SK-N-SH (cell line): ENCODE data around the gene CCDC167. TPM values are rescaled to one million over a fixed set of nuclear protein-coding genes. Genes with fewer than 3 reads are reported as not detected.

Experiments used
- CTCF ChIA-PET: fragments of 300-600, 350-600 bp; formaldehyde crosslinking; extraction: SDS; loops from one replicate; lab custom pipeline; 2021; lab: Yijun Ruan, JAX
- POLR2A ChIA-PET: fragments of 350-600 bp; sonication (Branson Sonifier 250); formaldehyde crosslinking; extraction: SDS; loops from one replicate; lab custom pipeline; 2020; ENCODE audit warnings: antibody characterized with exemption, inconsistent platforms; lab: Yijun Ruan, JAX
- DNase-seq: peaks from one replicate; pipeline ENCODE4 v3.0.0; 2012
- H2AFZ ChIP-seq: fragments of 200-600 bp; sonication (generic); 2 replicates; pipeline ENCODE4 v1.8.1; 2016; ENCODE audit warnings: antibody characterized with exemption, mild to moderate bottlenecking, low read depth
- H3F3A ChIP-seq: fragments of 200-600 bp; sonication (generic); replicated peaks from 2 replicates; pipeline ENCODE3; 2016; ENCODE audit warnings: antibody characterized with exemption, mild to moderate bottlenecking; ENCODE audit not compliant: insufficient read depth
- H3K27ac ChIP-seq, 2 experiments: fragments of 200-500 bp in 1 of 2; fragments of 200-600 bp in 1 of 2; sonication (Bioruptor generic) in 1 of 2; sonication (generic), shearing (Covaris generic) in 1 of 2; 2 replicates each; pipeline versions ENCODE4 v1.5.1 to v1.6.1; 2014 to 2016; ENCODE audit warnings: low read depth in 2 of 2, inconsistent platforms in 1 of 2, low read length in 1 of 2, mild to moderate bottlenecking in 1 of 2, mixed read lengths in 1 of 2
- H3K27me3 ChIP-seq: fragments of 200-600 bp; sonication (generic), shearing (Covaris generic); 2 replicates; pipeline ENCODE4 v1.6.1; 2016; ENCODE audit warnings: mixed run types; ENCODE audit not compliant: insufficient read depth
- H3K36me3 ChIP-seq, 2 experiments: fragments of 200-500 bp in 1 of 2; fragments of 200-600 bp in 1 of 2; sonication (Bioruptor generic) in 1 of 2; sonication (generic) in 1 of 2; replicated peaks in 1 of 2; 2 replicates each; pipeline versions ENCODE3 to v1.5.1; 2014 to 2016; ENCODE audit warnings: low read length in 1 of 2, mild to moderate bottlenecking in 1 of 2; ENCODE audit not compliant: insufficient read depth in 2 of 2, control insufficient read depth in 1 of 2
- H3K4me1 ChIP-seq, 2 experiments: fragments of 200-500 bp in 1 of 2; fragments of 200-600 bp in 1 of 2; sonication (Bioruptor generic) in 1 of 2; sonication (generic), shearing (Covaris generic) in 1 of 2; 2 replicates each; pipeline versions ENCODE4 v1.5.1 to v1.6.1; 2014 to 2016; ENCODE audit warnings: low read depth in 1 of 2, low read length in 1 of 2, mixed run types in 1 of 2; ENCODE audit not compliant: insufficient read depth in 2 of 2, control insufficient read depth in 1 of 2
- H3K4me2 ChIP-seq: fragments of 200-600 bp; sonication (generic), shearing (Covaris generic); 2 replicates; pipeline ENCODE4 v1.6.1; 2017; ENCODE audit warnings: mixed run types
- H3K4me3 ChIP-seq, 2 experiments: fragments of 200-500 bp in 1 of 2; fragments of 200-600 bp in 1 of 2; sonication (Bioruptor generic) in 1 of 2; sonication (generic), shearing (Covaris generic) in 1 of 2; 2 replicates each; pipeline versions ENCODE4 v1.5.1 to v1.8.1; 2014 to 2016; ENCODE audit warnings: low read depth in 2 of 2, inconsistent platforms in 1 of 2, low read length in 1 of 2, mild to moderate bottlenecking in 1 of 2, mixed read lengths in 1 of 2, moderate library complexity in 1 of 2
- H3K79me2 ChIP-seq: fragments of 200-600 bp; sonication (generic); 2 replicates; pipeline ENCODE4 v1.8.1; 2017; ENCODE audit warnings: mild to moderate bottlenecking; ENCODE audit not compliant: insufficient read depth
- H3K9ac ChIP-seq: fragments of 200-600 bp; sonication (generic); 2 replicates; pipeline ENCODE4 v1.6.1; 2017; ENCODE audit warnings: mixed run types
- H3K9me2 ChIP-seq: fragments of 200-600 bp; sonication (generic); 2 replicates; pipeline ENCODE4 v1.6.1; 2017; ENCODE audit warnings: mixed run types
- H3K9me3 ChIP-seq: fragments of 200-600 bp; sonication (generic); 2 replicates; pipeline ENCODE4 v1.6.1; 2017; ENCODE audit warnings: mixed run types, mild to moderate bottlenecking, moderate library complexity
- H4K20me1 ChIP-seq: fragments of 200-600 bp; sonication (generic); 2 replicates; pipeline ENCODE4 v1.6.1; 2017; ENCODE audit warnings: mild to moderate bottlenecking, mixed run types; ENCODE audit not compliant: insufficient read depth
- CHD2 ChIP-seq: fragments of 150-350 bp; IDR thresholded peaks from 2 replicates; pipeline ENCODE4 v1.6.1; 2018; ENCODE audit warnings: low read length; ENCODE audit not compliant: partially characterized antibody
- EP300 ChIP-seq, 2 experiments: IDR thresholded peaks; 2 replicates each; pipeline versions ENCODE4 v1.4.0 to v1.6.1; 2012; ENCODE audit warnings: borderline replicate concordance in 1 of 2, low read depth in 1 of 2, low read length in 1 of 2
- EZH2phosphoT487 ChIP-seq: fragments of 200-600 bp; sonication (generic); IDR thresholded peaks from 2 replicates; pipeline ENCODE4 v1.6.1; 2017; ENCODE audit warnings: low read depth, mixed run types, mild to moderate bottlenecking, antibody characterized with exemption, moderate library complexity, borderline replicate concordance
- FOXM1 ChIP-seq: IDR thresholded peaks from 2 replicates; pipeline ENCODE4 v1.4.0; 2012; ENCODE audit warnings: low read depth, mild to moderate bottlenecking
- GABPA ChIP-seq: IDR thresholded peaks from 2 replicates; pipeline ENCODE4 v1.4.0; 2012; ENCODE audit warnings: low read depth, mild to moderate bottlenecking
- JUND ChIP-seq: IDR thresholded peaks from 2 replicates; pipeline ENCODE4 v1.4.0; 2012
- MAX ChIP-seq: IDR thresholded peaks from 2 replicates; pipeline ENCODE4 v1.4.0; 2012; ENCODE audit warnings: low read depth
- MEF2A ChIP-seq: IDR thresholded peaks from 2 replicates; pipeline ENCODE4 v1.4.0; 2012; ENCODE audit warnings: low read depth, borderline replicate concordance
- MXI1 ChIP-seq: IDR thresholded peaks from 2 replicates; pipeline ENCODE4 v1.6.1; 2012; ENCODE audit warnings: mild to moderate bottlenecking, low read depth, low read length, improper control_type of control experiment
- NFIC ChIP-seq: IDR thresholded peaks from 2 replicates; pipeline ENCODE4 v1.4.0; 2012; ENCODE audit warnings: borderline replicate concordance
- POLR2AphosphoS5 ChIP-seq: IDR thresholded peaks from 2 replicates; pipeline ENCODE4 v1.6.1; 2012; ENCODE audit warnings: low read depth, low read length
- RCOR1 ChIP-seq: fragments of 150-350 bp; IDR thresholded peaks from 2 replicates; pipeline ENCODE4 v1.6.1; 2017; ENCODE audit warnings: antibody characterized with exemption, low read length
- RFX5 ChIP-seq: IDR thresholded peaks from 2 replicates; pipeline ENCODE4 v1.6.1; 2012; ENCODE audit warnings: mild to moderate bottlenecking, improper control_type of control experiment, low read length
- SIN3A ChIP-seq: IDR thresholded peaks from 2 replicates; pipeline ENCODE4 v1.6.1; 2012; ENCODE audit warnings: low read depth, mild to moderate bottlenecking, low read length, moderate library complexity, borderline replicate concordance
- SMC3 ChIP-seq: IDR thresholded peaks from 2 replicates; pipeline ENCODE4 v1.6.1; 2012; ENCODE audit warnings: low read depth, low read length, improper control_type of control experiment
- TCF12 ChIP-seq: IDR thresholded peaks from 2 replicates; pipeline ENCODE4 v1.4.0; 2012
- TEAD4 ChIP-seq: IDR thresholded peaks from 2 replicates; pipeline ENCODE4 v1.4.0; 2012; ENCODE audit warnings: mild to moderate bottlenecking, borderline replicate concordance; ENCODE audit not compliant: insufficient read depth
- YY1 ChIP-seq: IDR thresholded peaks from 2 replicates; pipeline ENCODE4 v1.4.0; 2012; ENCODE audit warnings: low read depth, mild to moderate bottlenecking
- WGBS: methylation state at CpG from one replicate; pipeline ENCODE4 v1.1.6; 2017; ENCODE audit warnings: low lambda C conversion rate; 5-methylcytosine and 5-hydroxymethylcytosine counted together
- polyA plus RNA-seq, 3 experiments: library from polyadenylated mRNA; depleted of rRNA; stranded (reverse); fragments of >200 nt; gene quantifications; 2 replicates each; pipeline ENCODE4 v1.2.3, GENCODE V29; 2012
- TF ChIP-seq, protein P1 (sequence below): IDR thresholded peaks from 2 replicates; pipeline ENCODE4 v1.4.0; 2012; ENCODE audit warnings: low read depth, borderline replicate concordance
- TF ChIP-seq, protein P2 (sequence below): fragments of 150-350 bp; IDR thresholded peaks from 2 replicates; pipeline ENCODE4 v1.6.1; 2017; ENCODE audit warnings: antibody characterized with exemption, low read length, low read depth, borderline replicate concordance

The CCDC167 gene
- polyA plus RNA-seq, 1 of the 3 experiments (the other 2 are of a cell fraction): 49.1 TPM

- TF ChIP-seq MAX (no peak), MEF2A (no peak), YY1 (no peak), TCF12 (no peak)
- TF ChIP-seq, protein P1, sequence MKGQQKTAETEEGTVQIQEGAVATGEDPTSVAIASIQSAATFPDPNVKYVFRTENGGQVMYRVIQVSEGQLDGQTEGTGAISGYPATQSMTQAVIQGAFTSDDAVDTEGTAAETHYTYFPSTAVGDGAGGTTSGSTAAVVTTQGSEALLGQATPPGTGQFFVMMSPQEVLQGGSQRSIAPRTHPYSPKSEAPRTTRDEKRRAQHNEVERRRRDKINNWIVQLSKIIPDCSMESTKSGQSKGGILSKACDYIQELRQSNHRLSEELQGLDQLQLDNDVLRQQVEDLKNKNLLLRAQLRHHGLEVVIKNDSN: no peak
Observed at GRCh38 chr6:37481711-37482605, 17.7 kb downstream of the CCDC167 start (continued).

DNA sequence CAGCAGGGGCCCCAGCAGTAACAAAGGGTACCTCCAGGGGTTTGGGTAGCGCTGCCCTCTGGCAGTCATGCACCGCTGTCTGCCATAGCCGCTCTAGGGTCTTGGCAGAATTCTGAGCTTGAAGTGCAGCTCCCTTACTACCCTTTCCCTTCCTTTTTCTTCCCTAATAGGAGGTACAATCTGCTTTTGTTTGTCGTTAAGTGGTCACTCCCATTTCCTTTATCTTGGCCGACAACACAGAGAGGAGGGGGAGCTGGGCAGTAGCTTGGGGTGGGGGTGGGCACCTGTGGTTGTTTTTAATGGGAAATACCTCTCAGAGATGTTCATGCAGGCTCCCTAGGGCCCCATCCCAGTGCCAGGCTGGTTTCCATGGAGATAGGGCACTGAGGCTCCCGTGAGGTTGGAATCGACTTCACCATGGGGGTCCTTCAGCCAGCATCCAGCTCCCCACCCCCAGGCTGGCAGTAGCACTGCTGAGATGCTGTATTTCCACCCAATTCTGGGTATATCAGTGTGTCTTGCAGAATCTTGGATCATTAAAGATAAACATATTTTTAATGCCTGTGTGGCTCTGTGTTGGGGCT is 18.6 kb downstream of the CCDC167 start:
- Histone ChIP-seq H3K9me3 (no peaks in the 10 kb centered on the region), H3K27ac (no peak overlapping the region), H3K36me3 (peaks cover 13 to 74% of the 10 kb centered on the region in 2 experiments), H3K4me2 (no peak overlapping the region), H3K9me2 (no peaks in the 10 kb centered on the region), H3K9ac (no peak overlapping the region), H3F3A (no peaks in the 10 kb centered on the region), H2AFZ (no peak overlapping the region), H3K4me3 (no peak overlapping the region), H3K4me1 (peaks cover 0 to 10% of the 10 kb centered on the region in 2 experiments; a peak in 1 of 4 replicates), H3K79me2 (no peaks in the 10 kb centered on the region), H4K20me1 (no peaks in the 10 kb centered on the region), H3K27me3 (no peaks in the 10 kb centered on the region)
- no peak for TF ChIP-seq GABPA
- TF ChIP-seq MAX: no peak
- TF ChIP-seq, protein P2, sequence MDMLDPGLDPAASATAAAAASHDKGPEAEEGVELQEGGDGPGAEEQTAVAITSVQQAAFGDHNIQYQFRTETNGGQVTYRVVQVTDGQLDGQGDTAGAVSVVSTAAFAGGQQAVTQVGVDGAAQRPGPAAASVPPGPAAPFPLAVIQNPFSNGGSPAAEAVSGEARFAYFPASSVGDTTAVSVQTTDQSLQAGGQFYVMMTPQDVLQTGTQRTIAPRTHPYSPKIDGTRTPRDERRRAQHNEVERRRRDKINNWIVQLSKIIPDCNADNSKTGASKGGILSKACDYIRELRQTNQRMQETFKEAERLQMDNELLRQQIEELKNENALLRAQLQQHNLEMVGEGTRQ: no peak
- no peak for TF ChIP-seq JUND
- TF ChIP-seq MXI1: no peak
- no peak for TF ChIP-seq TCF12
- no peak for TF ChIP-seq SIN3A
- no peak for TF ChIP-seq EP300 (IDR thresholded peaks at IDR 0.05; ENCODE audit: borderline replicate concordance in 1 of 2, low read depth in 1 of 2, low read length in 1 of 2)
- no peak for TF ChIP-seq CHD2
- no peak for TF ChIP-seq FOXM1
- no peak for TF ChIP-seq POLR2AphosphoS5
- TF ChIP-seq EZH2phosphoT487: no peak
- TF ChIP-seq SMC3: no peak
- TF ChIP-seq RFX5: no peak
- TF ChIP-seq NFIC: no peak
- TF ChIP-seq RCOR1: no peak
- TF ChIP-seq TEAD4: no peak
- ChIA-PET POLR2A (interaction anchor here (1.0 to 1.8 kb wide), 2 partner anchors 21 to 84 kb away, joined by 3 to 4 read pairs; no protein-coding TSS in a partner anchor), CTCF (interaction anchor here (0.6 to 10.8 kb wide), 13 partner anchors 8 to 1013 kb away, joined by 3 to 116 read pairs (median 4); partner anchors contain the start of gene MDGA1)
- DNase-seq: no peak
- 79% methylated on average over 7 of the region's 7 CpGs for WGBS
